ENCODE results near the gene STRC. TPM values are rescaled to one million over a fixed set of nuclear protein-coding genes. Genes with fewer than 3 reads are reported as not detected.
"Not testable (repeated sequence)": the region's sequence is repeated elsewhere in the genome, so short reads cannot be mapped to it uniquely, and the experiment has no call there.

STRC gene
- total RNA-seq, 4 donors from 2014 or later, result 0.41 to 20.3 (median 1.4) TPM; not detected in 1

DNA sequence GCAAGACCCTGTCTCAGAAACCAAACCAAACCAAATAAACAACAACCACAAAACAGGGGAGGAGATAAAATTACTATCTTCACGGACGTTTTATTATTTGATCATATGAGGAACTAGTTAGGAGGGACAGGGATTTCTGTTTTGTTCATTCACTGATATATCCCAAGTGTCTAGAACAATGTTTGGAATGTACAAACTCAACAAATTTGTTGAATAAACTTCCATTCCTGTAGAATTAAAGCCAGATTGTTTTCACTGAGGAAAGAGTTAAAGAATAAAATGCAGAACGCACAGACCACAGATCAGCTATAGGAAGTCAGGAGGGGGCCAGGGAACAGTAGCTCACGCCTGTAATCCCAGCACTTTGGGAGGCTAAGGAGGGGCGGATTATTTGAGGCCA, 6.5 kb upstream of the STRC start:
- Histone ChIP-seq H3K4me3 (no peak overlapping the region), H3K4me1 (no peaks in the 10 kb centered on the region), H3K27ac (no peak overlapping the region), H3K9me3 (no peaks in the 10 kb centered on the region), H3K36me3 (no peaks in the 10 kb centered on the region), H3K27me3 (peaks cover 6% of the 10 kb centered on the region)
- TF ChIP-seq CTCF (IDR thresholded peaks at IDR 0.05), result no peak
- TF ChIP-seq POLR2A (IDR thresholded peaks at IDR 0.05), result no peak
- no peak for TF ChIP-seq EP300 (IDR thresholded peaks at IDR 0.05; ENCODE audit: low read depth)
- DNase-seq, result no peak
- WGBS, 2 donors (ENCODE audit: low coverage in 1 of 2), result 18 to 30% methylated on average over 5 of the region's 5 CpGs
- intact Hi-C loops (cut with DNase I; ENCODE audit: low total_unique reads), result no loop called here
- in situ Hi-C loops (cut with MboI; ENCODE audit: low pct_ligation_motif_present in 1 of 4, low pct_unique_long_range_greater_than_20kb in 1 of 4, low sequenced_read_pairs in 3 of 4), result no loop called here

- H3K4me1 ChIP-seq; in situ Hi-C loops (cut with MboI; ENCODE audit: low pct_ligation_motif_present in 1 of 4, low pct_unique_long_range_greater_than_20kb in 1 of 4, low sequenced_read_pairs in 3 of 4); H3K9me3 ChIP-seq; H3K36me3 ChIP-seq; H3K27ac ChIP-seq; DNase-seq; intact Hi-C loops (cut with DNase I; ENCODE audit: low total_unique reads); H3K4me3 ChIP-seq: not testable (repeated sequence)
- H3K27me3 ChIP-seq, result peaks cover 14% of the 10 kb centered on the region
- 56 to 60% methylated on average over 1 to 6 of the region's 7 CpGs for whole genome bisulfite sequencing, 2 donors (ENCODE audit: low coverage in 1 of 2)
Observed at GRCh38 chr15:43622068-43622799, 3.6 kb upstream of the STRC start.

- intact Hi-C loops (cut with DNase I; ENCODE audit: low total_unique reads); in situ Hi-C loops (cut with MboI; ENCODE audit: low pct_ligation_motif_present in 1 of 4, low pct_unique_long_range_greater_than_20kb in 1 of 4, low sequenced_read_pairs in 3 of 4): not testable (repeated sequence)
Observed at GRCh38 chr15:43617750-43618149, 850 bp downstream of the STRC start.

GRCh38 chr15:43602233-43602632, 16.4 kb downstream of the STRC start:
- H3K9me3 ChIP-seq; in situ Hi-C loops (cut with MboI; ENCODE audit: low pct_ligation_motif_present in 1 of 4, low pct_unique_long_range_greater_than_20kb in 1 of 4, low sequenced_read_pairs in 3 of 4); H3K4me3 ChIP-seq; H3K36me3 ChIP-seq; intact Hi-C loops (cut with DNase I; ENCODE audit: low total_unique reads); H3K27me3 ChIP-seq; H3K27ac ChIP-seq; H3K4me1 ChIP-seq: not testable (repeated sequence)
- WGBS, 2 donors (ENCODE audit: low coverage in 1 of 2), result 62 to 80% methylated on average over 4 to 6 of the region's 6 CpGs
- DNase-seq, result peak; percentile 46

More at GRCh38 chr15:43617750-43618149, 850 bp downstream of the STRC start:
- not testable (repeated sequence) for H3K4me1 ChIP-seq, H3K9me3 ChIP-seq, H3K36me3 ChIP-seq, H3K27me3 ChIP-seq, H3K27ac ChIP-seq, DNase-seq, H3K4me3 ChIP-seq
- WGBS, 2 donors (ENCODE audit: low coverage in 1 of 2), result no CpG with 5 or more reads among the region's 8 CpGs

DNA sequence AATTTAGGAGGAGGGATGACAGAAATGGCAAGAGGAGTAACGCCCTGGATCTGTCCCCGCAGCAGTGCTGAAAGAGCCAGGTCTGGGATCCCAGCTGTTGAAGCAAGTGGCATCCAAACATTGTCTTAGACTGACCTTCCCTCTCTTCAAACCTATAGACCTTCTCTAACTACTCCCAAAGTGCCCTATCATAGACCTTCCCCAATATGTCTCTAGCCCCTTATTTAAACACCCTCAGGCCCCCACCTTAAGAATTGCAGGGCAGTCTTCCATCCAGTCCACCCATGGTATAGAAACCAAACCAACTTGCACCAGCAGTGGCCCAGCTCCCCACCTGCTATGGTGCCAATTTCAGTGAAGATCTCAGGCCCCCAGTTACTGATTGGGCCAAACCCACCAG, 18.4 kb downstream of the STRC start:
- H3K27me3 ChIP-seq; H3K4me3 ChIP-seq; intact Hi-C loops (cut with DNase I; ENCODE audit: low total_unique reads); H3K36me3 ChIP-seq; H3K9me3 ChIP-seq; H3K4me1 ChIP-seq; H3K27ac ChIP-seq; DNase-seq; in situ Hi-C loops (cut with MboI; ENCODE audit: low pct_ligation_motif_present in 1 of 4, low pct_unique_long_range_greater_than_20kb in 1 of 4, low sequenced_read_pairs in 3 of 4): not testable (repeated sequence)
- WGBS, 2 donors (ENCODE audit: low coverage in 1 of 2), result no CpG with 5 or more reads among the region's 2 CpGs

- intact Hi-C loops (cut with DNase I; ENCODE audit: low total_unique reads); H3K4me1 ChIP-seq; DNase-seq; H3K9me3 ChIP-seq; H3K27me3 ChIP-seq; H3K36me3 ChIP-seq; H3K4me3 ChIP-seq; in situ Hi-C loops (cut with MboI; ENCODE audit: low pct_ligation_motif_present in 1 of 4, low pct_unique_long_range_greater_than_20kb in 1 of 4, low sequenced_read_pairs in 3 of 4); H3K27ac ChIP-seq: not testable (repeated sequence)
- WGBS, 2 donors (ENCODE audit: low coverage in 1 of 2), result 80 to 85% methylated on average over 1 to 6 of the region's 6 CpGs
Observed at GRCh38 chr15:43599131-43599530, 19.5 kb downstream of the STRC start.

GRCh38 chr15:43593328-43594190, 25.0 kb downstream of the STRC start, which contains the start of gene CKMT1B:
CKMT1B (plus strand) TSS chr15:43594027; CDS start chr15:43594219, 192 bp downstream.
- H3K4me3 ChIP-seq; H3K27ac ChIP-seq; H3K4me1 ChIP-seq; H3K27me3 ChIP-seq; in situ Hi-C loops (cut with MboI; ENCODE audit: low pct_ligation_motif_present in 1 of 4, low pct_unique_long_range_greater_than_20kb in 1 of 4, low sequenced_read_pairs in 3 of 4); H3K9me3 ChIP-seq; DNase-seq; H3K36me3 ChIP-seq; intact Hi-C loops (cut with DNase I; ENCODE audit: low total_unique reads): not testable (repeated sequence)
- WGBS, 2 donors (ENCODE audit: low coverage in 1 of 2), result no CpG with 5 or more reads among the region's 43 CpGs

DNA sequence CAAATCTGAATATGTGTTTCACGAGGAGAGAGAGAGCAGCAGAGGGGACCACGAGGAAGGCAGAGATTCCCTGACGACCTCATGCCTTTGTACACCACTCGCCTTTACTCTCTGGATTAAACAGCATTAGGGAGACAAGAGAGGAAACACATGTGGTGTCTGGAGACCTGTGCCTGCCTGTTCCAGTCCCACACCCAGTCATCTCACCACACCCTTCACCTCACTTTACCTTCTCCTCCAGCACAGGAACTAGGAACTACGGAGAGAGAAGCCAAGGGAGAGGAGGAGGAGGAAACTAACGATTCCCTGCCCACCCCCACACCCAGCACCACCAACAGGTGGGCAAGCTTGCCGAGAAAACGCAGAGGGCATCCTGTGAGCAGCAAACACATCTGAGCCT, 25.8 kb downstream of the STRC start:
- H3K36me3 ChIP-seq; in situ Hi-C loops (cut with MboI; ENCODE audit: low pct_ligation_motif_present in 1 of 4, low pct_unique_long_range_greater_than_20kb in 1 of 4, low sequenced_read_pairs in 3 of 4); H3K4me1 ChIP-seq; H3K9me3 ChIP-seq; DNase-seq; intact Hi-C loops (cut with DNase I; ENCODE audit: low total_unique reads); H3K27me3 ChIP-seq; H3K4me3 ChIP-seq: not testable (repeated sequence)
- peak overlapping the region in 1 of 4 donors; percentile 51 for H3K27ac ChIP-seq
- WGBS, 2 donors (ENCODE audit: low coverage in 1 of 2), result 37% methylated on average over 4 of the region's 8 CpGs; no CpG with 5 or more reads in 1 of the 2 donors

DNA sequence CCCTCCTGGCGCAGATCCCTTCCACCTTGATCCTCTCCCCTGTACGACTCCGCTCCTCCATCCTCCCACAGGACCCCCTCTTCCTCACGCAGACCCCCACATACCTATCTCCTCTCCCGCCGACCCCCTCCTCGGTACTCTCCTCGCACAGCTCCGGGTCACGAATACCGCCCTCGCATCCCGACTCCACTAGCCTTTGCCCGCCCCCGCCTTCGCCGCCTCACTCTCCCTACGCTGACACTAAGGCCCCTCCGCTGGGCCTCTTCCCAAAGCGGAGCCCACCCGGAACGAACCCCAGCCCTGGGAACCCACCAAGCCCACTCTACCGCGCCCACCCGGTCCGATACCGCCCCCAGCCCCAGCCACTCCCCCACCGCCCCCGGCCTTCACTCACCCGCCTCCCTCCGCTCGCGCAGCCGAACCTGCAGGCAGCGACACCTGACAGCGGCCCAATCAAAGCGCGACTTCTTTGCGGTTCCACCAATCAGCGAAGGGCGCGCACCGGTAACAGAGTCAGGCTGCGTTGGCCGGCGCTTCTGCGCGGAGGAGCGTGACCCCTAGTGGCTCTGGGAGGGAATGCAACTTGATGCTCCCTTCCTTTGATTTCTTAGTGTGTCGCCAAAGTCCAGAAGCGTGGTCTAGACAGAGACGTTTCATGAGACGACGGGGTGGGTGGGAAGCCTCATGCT, 28.7 kb downstream of the STRC start, which contains the start of gene PPIP5K1:
Gene PPIP5K1 (minus strand): TSS at position 431 of the 689 bp plus-strand sequence. CDS start 5,704 bp downstream, outside the sequence.
- DNase-seq, result not testable (repeated sequence)

More for the DNA sequence above, 28.7 kb downstream of the STRC start, which contains the start of gene PPIP5K1:
- in situ Hi-C loops (cut with MboI; ENCODE audit: low pct_ligation_motif_present in 1 of 4, low pct_unique_long_range_greater_than_20kb in 1 of 4, low sequenced_read_pairs in 3 of 4); H3K36me3 ChIP-seq; H3K27ac ChIP-seq; intact Hi-C loops (cut with DNase I; ENCODE audit: low total_unique reads); H3K4me3 ChIP-seq; H3K27me3 ChIP-seq; H3K9me3 ChIP-seq; H3K4me1 ChIP-seq: not testable (repeated sequence)
- WGBS, 2 donors (ENCODE audit: low coverage in 1 of 2), result no CpG with 5 or more reads among the region's 54 CpGs

Measured in transverse colon (tissue), 4 donors.